GM04503 (cell line): Measurements from ENCODE around the gene TCEANC2.
"Not testable (repeated sequence)": the region's sequence is repeated elsewhere in the genome, so short reads cannot be mapped to it uniquely, and the experiment has no call there.

Experiments
- DNase-seq: peaks from one replicate; pipeline ENCODE4 v3.0.0-alpha.2; 2012; ENCODE audit warnings: low read depth

The TCEANC2 gene

DNA sequence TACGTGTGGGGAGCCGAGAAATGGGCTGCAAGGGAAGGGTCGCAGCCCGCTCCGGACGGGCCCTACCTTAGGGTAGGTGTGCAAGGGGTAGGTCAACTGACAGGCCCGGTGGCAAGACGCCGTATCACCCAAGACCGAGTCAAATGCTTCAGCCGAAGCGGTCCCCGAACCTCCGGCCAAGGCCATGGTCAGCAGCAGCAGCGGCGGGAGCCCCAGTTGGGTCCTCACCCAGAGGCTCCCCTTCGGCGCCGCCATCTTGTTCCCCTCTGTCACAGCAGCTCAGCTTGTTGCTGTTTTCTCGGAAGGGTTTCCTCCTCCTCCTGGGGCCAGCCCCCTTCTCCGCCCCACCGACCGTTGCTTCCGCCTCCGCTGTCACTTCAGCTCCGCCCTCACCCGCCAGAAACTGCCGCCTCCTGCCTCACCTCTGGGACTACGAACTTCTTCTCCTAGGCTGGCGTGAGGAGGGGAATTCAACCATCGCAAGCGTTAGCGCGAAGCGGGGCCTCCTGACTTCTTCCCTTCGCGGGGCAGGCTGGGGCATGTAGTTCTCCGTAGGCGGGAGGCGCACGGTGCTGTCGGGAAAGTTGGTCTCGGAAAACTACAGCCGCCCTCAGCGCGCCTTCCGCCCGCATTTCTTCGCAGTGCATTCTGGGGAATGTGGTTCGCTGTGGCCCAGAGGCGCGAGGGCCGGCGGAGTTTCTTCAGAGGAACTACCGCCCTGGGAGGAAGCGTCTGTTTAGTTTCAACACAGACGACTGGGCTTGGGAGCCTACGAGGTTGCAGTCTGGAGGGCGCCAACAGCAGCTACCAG is at the start of gene TCEANC2, which contains the start of gene TMEM59:
TSS of gene TCEANC2 (plus strand) at position 675 of the 811 bp plus-strand sequence. CDS start 815 bp downstream, outside the sequence.
TSS of gene TMEM59 (minus strand) at position 271 of the 811 bp plus-strand sequence. CDS start at position 255, 16 bp downstream.
- DNase-seq, result peak; percentile 98

DNA sequence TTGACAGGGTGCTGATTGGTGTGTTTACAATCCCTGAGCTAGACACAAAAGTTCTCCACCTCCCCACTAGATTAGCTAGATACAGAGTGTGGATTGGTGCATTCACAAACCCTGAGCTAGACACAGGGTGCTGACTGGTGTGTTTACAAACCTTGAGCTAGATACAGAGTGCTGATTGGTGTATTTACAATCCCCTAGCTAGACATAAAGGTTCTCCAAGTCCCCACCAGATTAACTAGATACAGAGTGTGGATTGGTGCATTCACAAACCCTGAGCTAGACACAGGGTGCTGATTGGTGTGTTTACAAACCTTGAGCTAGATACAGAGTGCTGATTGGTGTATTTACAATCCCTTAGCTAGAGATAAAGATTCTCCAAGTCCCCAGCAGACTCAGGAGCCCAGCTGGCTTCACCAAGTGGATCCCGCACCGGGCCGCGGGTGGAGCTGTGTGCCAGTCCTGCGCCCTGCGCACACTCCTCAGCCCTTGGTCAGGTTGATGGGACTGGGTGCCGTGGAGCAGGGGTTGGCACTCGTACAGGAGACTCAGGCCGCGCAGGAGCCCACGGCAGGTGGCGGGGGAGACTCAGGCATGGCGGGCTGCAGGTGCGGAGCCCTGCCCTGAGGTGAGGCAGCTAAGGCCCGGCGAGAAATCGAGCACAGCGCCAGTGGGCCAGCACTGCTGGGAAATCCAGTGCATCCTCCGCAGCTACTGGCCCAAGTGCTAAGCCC is 49.5 kb upstream of the TCEANC2 start:
- not testable (repeated sequence) for DNase-seq

DNA sequence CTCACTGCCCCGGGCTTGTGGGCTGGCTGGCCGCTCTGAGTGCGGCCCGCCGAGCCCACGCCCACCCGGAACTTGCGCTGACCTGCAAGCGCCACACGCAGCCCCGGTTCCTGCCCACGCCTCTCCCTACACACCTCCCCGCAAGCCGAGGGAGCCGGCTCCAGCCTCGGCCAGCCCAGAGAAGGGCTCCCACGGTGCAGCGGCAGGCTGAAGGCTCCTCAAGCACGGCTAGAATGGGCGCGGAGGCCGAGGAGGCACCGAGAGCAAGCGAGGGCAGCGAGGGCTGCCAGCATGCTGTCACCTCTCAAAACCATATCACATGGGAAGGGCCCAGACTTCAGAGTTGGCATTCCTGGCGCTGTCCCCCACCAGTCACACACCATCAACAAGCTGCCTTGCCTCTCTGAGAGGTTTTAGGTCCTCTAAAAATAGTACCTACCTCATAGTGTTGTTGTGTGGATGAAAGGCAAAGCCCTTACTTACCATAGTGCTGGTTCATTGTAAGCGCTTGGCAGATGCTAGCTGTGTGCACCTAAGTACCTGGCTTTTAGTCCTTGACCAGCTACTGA is 48.8 kb upstream of the TCEANC2 start:
- DNase-seq, result no peak

DNA sequence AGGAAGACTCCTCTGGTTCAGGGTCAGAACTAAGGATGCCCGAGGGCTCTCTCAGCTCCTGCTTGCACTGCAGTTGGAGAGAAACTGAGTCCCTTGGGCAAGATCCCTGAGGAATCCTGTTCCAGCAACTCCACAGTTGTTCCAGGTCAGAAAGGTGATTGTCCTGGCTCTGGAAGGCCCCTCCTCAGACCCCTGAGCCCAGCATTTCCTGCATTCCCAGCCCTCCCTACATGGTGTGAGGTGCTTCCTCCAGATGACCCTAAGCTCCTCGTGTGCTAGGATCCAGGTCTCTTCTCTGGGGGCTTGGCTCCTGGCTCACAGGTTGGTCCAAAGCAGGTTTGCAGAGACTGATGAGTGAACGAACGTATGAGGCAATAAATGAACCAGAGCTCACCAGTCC is 46.9 kb upstream of the TCEANC2 start:
- no peak for DNase-seq

DNA sequence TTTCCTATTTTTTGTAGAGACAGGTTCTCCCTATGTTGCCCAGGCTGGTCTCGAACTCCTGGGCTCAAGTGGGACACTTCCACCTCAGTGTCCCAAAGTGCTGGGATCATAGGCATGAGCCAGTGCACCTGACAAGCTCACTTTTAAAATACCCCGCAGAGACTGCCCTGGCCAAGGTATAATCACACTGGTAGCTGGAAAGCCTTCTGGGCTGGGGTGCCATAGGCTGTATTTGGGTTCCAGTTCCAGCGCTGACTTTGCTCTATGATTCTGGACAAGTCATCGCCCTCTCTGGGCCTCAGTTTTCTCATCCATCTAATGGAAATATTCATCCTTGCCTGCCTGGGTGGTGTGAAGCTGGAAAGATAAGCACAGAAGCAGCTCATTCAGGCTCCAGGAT is 45.8 kb upstream of the TCEANC2 start:
- DNase-seq, result no peak

DNA sequence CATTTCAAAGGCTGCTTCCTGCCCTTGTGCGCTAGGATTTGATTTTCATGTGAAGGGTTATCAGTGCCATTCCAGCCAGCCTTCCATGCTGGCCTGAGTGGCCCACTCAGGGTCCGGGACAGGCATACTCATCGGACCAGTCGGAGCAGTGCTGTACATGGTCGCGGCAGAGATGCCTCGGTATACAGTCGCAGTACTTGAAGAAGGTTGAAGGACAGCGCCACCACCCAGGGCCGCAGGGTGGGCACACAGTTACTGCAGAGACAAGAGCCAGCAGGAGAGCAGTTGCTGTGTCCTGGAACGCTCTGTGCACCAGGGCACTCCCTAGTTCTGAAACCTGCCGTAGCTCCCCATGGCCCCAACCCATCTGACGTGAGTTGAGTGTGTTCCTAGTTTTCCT is 44.5 kb upstream of the TCEANC2 start:
- no peak for DNase-seq

DNA sequence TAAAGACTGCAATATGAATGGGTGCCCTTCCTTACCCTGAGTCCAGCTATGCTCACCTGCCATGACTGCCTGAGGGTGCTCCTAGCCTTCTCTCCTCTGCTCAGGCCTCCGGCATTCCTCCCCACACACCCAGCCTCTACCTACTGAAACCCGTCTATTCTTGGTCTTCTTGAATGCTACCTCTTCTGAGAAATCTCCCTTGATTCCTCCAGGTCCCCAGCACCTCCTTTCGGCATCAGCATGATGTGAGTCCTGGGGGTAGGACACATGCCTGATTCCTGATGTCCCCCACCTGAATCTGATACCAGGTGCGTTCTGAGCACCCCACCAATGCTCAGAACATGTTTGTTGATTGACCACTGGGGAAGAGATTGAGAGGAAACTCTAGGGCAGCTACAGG is 44.0 kb upstream of the TCEANC2 start:
- DNase-seq, result no peak

DNA sequence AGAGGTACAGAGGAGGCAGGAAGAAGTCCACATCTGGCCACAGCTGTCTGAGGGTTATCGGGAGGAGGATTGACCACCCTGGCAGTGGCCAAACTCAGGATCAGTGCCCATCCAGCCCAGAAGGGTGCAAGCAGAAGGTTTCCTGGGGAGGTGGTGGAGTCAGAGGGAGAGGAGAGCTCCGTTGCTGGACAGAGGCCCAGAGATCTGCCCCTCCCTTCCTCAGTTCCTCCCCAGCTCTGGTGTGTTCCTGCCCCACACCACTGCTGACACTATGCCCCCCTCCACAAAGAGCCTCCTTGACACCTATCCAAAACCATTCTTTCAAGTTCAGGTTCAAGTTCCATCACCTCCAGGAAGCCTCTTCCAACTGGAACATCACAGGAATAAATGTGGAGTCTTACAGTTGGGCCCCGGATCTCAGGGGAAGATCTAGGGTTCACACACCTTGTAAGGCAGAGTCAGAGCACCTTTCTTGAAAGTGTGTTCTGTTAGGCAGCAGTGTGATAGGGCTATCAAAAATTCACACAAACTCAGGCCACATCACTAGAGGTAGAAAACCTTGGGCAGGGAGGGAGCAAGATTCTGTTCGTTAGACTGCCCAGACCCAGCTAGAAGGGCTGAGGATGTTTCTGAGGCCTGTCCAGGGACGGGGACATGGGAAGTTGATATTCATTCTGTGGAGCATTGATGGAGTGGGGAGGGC is 42.8 kb upstream of the TCEANC2 start:
- DNase-seq, result no peak

DNA sequence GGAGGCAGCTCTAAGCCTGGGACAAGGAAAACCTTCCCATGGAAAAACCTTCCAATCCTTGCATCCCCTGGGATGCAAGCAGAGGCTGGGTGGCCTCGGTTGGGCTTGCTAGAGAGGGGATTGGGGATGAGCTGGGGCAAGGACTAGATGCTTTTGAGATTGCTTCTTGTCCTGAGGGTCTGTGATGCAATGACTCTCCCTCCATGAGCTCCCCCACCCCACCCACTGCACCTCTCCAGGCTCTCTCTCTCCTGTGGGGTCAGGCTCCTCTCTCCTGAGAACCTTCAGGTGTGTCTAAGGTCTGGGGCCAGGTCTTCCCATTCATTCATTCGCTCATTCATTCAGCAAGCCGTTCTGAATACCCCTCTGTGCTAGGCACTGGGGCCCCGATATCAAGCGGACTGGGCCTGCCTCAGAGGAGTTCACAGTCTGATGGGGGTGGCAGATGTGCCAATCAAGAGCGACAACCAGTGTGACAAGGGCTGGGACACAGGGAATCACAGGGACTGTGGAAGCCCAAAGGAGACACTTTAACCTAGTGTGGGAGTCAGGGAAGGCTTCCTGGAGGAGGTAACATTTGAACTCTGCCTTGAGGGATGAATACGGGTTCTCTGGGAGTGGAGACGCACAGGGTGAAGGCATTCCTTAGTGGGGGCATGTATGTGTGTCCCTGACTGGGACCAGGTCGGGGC is 41.9 kb upstream of the TCEANC2 start:
- DNase-seq, result no peak

DNA sequence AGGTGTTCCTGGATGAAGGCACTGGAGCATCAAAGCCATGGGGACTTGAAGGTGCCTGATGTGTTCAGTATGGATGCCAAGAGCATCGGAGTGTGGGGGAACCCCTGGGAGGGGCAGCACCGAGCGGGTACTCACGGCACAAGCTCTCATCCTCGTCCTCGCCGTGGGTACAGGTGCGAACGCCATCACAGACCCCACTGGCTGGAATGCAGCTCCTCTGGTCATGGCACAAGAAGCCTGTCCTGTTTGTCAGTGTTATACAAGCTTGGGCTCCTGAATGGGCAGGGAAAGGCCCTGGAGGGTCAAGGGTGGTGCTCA is 41.4 kb upstream of the TCEANC2 start:
- no peak for DNase-seq

DNA sequence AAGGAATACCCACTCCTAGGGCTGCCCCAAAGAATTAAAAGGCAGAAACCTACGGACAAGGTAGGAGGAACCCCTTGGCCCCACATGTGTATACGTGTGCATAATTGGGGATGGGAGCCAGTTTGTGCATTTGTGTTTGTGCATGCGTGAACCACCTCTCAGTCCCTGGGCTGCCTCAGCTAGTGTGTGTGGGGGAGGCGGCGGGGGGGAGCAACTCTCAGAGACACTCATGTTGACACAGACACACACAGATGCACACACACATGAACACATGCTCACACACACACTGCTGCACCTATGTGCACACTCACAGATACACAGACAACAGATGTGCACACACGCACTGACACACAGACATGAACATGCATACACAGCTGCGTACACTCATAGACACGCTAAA is 40.5 kb upstream of the TCEANC2 start:
- DNase-seq, result no peak

DNA sequence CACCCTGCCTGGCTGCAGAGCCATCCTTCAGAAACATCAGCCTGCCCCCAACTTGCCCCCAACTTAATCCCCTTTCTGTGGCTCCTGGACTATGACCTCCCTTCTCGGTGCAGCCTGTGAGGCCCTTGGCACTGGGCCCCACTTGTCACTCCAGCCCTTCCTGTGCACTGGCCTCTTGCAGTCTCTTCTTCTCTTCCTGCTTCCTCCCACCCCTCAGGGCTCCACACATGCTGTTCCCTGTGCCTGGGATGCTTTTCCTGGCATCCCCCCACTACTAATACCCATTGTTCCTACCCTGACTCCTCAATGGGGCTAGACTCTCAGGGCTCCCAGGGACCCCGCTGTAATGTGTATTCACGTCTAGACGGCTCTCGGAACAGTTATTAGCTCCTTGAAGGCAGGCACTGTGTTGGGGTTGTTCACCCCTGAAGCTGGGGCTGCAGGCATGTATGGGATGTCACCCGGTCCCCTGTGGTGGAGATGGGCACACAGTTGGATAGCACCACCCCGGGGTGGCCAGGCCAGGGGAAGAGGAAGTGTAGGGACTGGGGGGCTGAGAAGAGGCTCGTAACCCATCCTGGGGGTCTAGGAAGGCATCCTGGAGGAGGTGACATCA is 39.9 kb upstream of the TCEANC2 start:
- DNase-seq, result no peak

DNA sequence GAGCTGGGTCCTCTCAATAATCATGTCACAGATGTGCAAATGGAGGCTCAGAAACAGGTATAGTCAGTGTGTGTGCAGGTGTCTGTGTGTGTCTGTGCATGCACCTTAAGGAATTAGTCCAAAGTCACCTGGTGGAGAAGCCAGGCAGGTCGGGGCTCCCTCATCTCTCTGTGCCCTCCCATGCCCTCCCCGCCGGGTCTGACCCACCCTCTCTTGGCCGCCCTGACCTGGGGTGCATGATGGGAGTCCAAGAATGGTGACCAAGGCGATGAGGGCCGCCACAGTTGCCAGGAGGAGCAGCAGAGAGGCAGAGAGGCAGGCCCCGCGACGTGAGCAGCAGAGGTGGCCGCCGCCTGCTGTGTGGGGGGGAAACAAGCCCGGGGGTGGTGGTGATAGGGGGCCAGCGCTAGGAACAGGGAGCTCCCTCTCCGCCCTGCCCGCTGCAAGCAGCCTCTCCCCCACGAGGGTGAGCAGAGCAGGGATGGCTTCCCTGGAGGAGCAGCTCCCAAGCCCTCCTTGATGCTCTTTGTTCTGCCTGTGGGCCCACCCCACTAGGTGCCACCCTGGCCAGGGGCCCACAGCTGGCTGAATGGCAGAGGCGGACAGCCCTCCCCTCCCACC is 39.3 kb upstream of the TCEANC2 start:
- no peak for DNase-seq

DNA sequence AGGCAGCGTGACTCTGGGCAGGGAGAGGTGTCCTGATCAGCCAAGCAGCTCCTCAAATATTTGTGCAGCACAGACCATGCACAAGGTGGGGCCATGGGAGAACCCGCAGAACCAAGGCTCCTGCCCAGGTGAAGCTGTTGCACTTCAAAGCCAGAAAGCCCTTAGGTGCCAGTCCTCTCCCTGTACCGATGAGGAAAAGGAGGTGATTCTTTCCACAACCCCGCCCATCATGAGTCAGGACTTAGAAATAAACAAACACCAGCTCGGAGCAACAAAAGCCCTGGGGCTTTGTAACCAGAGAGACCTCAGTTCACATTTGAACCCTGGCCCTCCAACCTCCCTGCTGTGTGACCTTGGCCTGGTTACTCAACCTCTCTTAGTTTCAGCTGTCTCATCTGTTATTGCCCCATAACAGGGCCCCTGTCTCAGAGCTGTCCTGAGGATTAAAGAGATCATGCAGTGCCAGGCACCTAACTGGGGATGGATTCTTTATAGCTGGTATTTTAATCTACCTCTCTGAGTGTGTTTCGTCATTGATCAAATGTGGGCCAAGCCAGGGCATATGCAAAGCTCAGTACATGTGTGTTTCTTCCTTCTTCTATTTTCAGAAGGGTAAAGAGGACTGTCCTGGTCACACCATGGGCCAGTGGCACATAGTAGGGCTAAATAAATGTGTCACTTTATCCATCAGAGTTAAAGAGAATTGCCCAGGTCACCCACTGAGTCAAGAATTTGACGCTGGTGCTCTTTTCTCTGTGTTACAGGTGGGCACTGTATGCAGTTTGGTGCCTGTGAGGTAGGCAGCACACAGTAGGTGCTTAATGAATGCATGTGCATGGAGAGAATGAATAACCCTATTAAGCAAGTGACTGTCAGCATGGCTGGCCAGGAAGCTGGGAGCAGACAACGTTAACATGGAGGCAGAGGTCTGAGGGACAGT is 36.8 kb upstream of the TCEANC2 start:
- peak; percentile 11 for DNase-seq

DNA sequence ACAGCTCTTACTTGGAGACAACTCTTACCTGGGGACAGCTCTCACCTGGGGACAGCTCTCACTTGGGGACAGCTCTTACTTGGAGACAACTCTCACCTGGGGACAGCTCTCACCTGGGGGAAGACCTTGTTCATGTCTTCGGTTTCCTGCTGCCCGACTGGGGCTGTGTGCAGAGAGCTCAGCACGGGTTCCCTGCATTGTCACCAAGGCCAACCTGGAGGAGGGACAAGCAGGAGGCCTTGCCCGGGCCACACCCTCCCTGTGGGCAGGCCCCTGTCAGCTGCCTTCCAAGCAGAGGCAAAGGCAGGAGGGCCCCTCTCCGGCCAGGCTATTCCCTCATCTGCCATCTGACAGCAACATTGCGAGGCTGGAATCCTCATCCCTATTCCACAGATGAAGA is 35.4 kb upstream of the TCEANC2 start, which contains the start of gene LDLRAD1:
TSS of gene LDLRAD1 (minus strand) at position 208 of the 400 bp plus-strand sequence. CDS start at position 134, 74 bp downstream.
- DNase-seq, result no peak

DNA sequence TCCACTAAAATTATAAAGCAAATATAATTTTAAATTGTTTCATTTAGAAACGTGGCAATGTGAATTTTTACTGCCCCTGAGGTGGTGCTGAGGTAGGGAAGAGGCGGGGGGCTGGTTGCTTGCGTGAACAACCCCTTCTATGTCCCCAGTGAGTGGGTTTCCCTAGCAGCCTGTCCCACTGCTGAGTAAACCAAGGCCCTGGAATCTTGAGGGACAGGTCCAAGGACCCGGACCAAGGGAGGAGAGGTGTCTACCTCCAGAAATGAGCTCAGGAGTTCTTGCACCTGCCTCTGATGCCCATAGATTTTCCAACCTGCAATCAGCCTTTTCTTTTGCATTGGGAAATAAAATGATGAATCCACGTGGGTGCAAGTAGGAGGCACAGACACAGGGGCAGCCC is 34.8 kb upstream of the TCEANC2 start:
- no peak for DNase-seq

DNA sequence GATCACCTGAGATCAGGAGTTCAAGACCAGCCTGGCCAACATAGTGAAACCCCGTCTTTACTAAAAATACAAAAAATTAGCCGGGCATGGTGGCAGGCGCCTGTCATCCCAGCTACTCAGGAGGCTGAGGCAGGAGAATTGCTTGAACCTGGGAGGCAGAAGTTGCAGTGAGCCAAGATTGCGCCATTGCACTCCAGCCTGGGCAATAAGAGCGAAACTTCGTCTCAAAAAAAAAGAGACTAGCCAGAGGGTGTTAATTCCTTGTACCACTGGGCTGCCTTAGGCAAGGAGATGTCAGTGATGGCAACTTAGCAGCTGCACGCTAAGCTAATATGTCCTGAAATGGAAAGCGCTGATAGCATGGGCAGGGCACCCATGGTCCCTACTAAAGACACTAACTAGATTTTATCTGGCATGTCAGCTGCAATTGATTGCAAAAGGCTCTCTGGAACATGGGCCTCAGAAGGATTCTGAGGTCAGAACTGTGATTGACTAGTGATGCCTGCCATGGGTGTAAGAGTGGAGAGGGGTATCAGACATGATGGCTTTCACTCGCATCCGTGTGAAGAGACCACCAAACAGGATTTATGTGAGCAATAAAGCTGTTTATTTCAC is 33.7 kb upstream of the TCEANC2 start:
- DNase-seq, result not testable (repeated sequence)

DNA sequence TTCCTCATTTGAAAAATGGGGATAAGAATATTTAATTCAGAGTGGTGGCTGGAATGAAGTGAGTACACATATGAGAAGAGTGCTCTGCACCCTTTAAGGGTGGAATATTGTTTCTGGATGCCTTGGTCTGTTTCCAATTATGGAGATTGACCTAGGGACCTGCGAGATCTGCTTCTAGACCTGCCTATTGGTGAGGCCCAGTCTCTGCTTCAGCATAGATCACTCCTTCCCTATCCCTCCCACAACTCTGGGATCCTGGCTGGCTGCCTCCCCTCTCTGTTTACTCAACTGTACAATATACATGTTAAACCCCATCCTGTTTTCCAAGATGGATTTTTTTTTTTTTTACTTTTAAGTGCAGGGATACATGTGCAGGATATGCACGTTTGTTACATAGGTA is 29.1 kb upstream of the TCEANC2 start:
- DNase-seq, result no peak

DNA sequence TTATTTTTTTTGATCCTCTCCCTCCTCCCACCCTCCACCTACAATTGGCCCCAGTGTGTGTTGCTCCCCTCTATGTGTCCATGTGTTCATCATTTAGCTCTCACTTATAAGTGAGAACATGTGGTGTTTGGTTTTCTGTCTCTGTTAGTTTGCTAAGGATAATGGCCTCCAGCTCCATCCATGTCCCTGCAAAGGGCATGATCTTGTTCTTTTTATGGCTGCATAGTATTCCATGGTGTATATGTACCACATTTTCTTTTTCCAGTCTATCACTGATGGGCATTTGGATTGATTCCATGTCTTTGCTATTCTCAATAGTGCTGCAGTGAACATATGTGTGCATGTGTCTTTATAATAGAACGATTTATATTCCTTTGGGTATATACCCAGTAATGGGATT is 28.6 kb upstream of the TCEANC2 start:
- not testable (repeated sequence) for DNase-seq
